WTC11 (cell line): Measurements from ENCODE around the gene PICALM. TPM values are rescaled to one million over a fixed set of nuclear protein-coding genes. Genes with fewer than 3 reads are reported as not detected.

Experiments
- ATAC-seq: fragments of 200-7000 bp; cut with Tn5 transposase; 2 replicates; pipeline ENCODE4 v1.10.0; 2021; ENCODE audit warnings: mild to moderate bottlenecking, moderate library complexity
- CTCF ChIA-PET: fragments of 300-600 bp; sonication (Branson Sonifier 250); formaldehyde crosslinking; loops from one replicate; lab custom pipeline; 2021; ENCODE audit warnings: antibody characterized with exemption; lab: Charles Lee
- POLR2A ChIA-PET: fragments of 350-600 bp; sonication (Branson Sonifier 250); formaldehyde crosslinking; loops from one replicate; lab custom pipeline; 2021; ENCODE audit warnings: antibody characterized with exemption; lab: Charles Lee
- DNase-seq: peaks from one replicate; pipeline ENCODE4 v3.0.0; 2021; ENCODE audit warnings: low spot score
- H3K27ac Mint-ChIP-seq: 2 replicates; pipeline ENCODE4 v1.8.0; 2021; ENCODE audit warnings: mixed read lengths
- H3K27me3 Mint-ChIP-seq: 2 replicates; pipeline ENCODE4 v1.8.0; 2021; ENCODE audit warnings: low read depth, mild to moderate bottlenecking, moderate library complexity, mixed read lengths
- H3K36me3 Mint-ChIP-seq: 2 replicates; pipeline ENCODE4 v1.8.0; 2021; ENCODE audit warnings: mixed read lengths
- H3K4me1 Mint-ChIP-seq: 2 replicates; pipeline ENCODE4 v1.8.0; 2022; ENCODE audit warnings: mixed read lengths
- H3K4me3 Mint-ChIP-seq: 2 replicates; pipeline ENCODE4 v1.8.0; 2021; ENCODE audit warnings: mild to moderate bottlenecking, moderate library complexity, mixed read lengths
- H3K9me3 Mint-ChIP-seq: 2 replicates; pipeline ENCODE4 v1.8.0; 2021; ENCODE audit warnings: mixed read lengths
- ATF1 ChIP-seq: sonication (generic); formaldehyde crosslinking; IDR thresholded peaks from 2 replicates; pipeline ENCODE4 v1.8.1; 2023; ENCODE audit warnings: mild to moderate bottlenecking, moderate library complexity, missing genetic modification reagents
- ATF2 ChIP-seq: sonication (generic); formaldehyde crosslinking; IDR thresholded peaks from 2 replicates; pipeline ENCODE4 v1.8.1; 2022; ENCODE audit warnings: low read depth, missing genetic modification reagents, borderline replicate concordance
- ELF4 ChIP-seq: sonication (generic); formaldehyde crosslinking; IDR thresholded peaks from 2 replicates; pipeline ENCODE4 v1.8.1; 2022; ENCODE audit warnings: low read depth, mild to moderate bottlenecking, moderate library complexity, missing genetic modification reagents
- EMX1 ChIP-seq: fragments of 250-450 bp; sonication (Bioruptor Pico); IDR thresholded peaks from 2 replicates; pipeline ENCODE4 v1.8.0; 2021; ENCODE audit warnings: mild to moderate bottlenecking
- ERG ChIP-seq: fragments of 250-450 bp; sonication (Bioruptor Pico); IDR thresholded peaks from 2 replicates; pipeline ENCODE4 v1.8.0; 2021; ENCODE audit warnings: mild to moderate bottlenecking
- ETV6 ChIP-seq: sonication (generic); formaldehyde crosslinking; IDR thresholded peaks from 2 replicates; pipeline ENCODE4 v1.8.1; 2022; ENCODE audit warnings: mild to moderate bottlenecking, missing genetic modification reagents
- HMGA2 ChIP-seq: fragments of 250-450 bp; sonication (Bioruptor Pico); IDR thresholded peaks from 2 replicates; pipeline ENCODE4 v1.4.0; 2021; ENCODE audit warnings: mild to moderate bottlenecking, moderate library complexity
- HMGXB4 ChIP-seq: sonication (generic); formaldehyde crosslinking; IDR thresholded peaks from 2 replicates; pipeline ENCODE4 v1.8.1; 2023; ENCODE audit warnings: mild to moderate bottlenecking, moderate library complexity, missing genetic modification reagents
- IRF1 ChIP-seq: sonication (generic); formaldehyde crosslinking; IDR thresholded peaks from 2 replicates; pipeline ENCODE4 v1.8.0; 2023; ENCODE audit warnings: missing genetic modification reagents
- MAX ChIP-seq: sonication (generic); formaldehyde crosslinking; IDR thresholded peaks from 2 replicates; pipeline ENCODE4 v1.8.0; 2022; ENCODE audit warnings: mild to moderate bottlenecking, missing genetic modification reagents
- MXD4 ChIP-seq: fragments of 250-450 bp; sonication (Bioruptor Pico); IDR thresholded peaks from 2 replicates; pipeline ENCODE4 v1.8.0; 2021; ENCODE audit warnings: mild to moderate bottlenecking, moderate library complexity, borderline replicate concordance
- NFATC4 ChIP-seq: fragments of 250-450 bp; sonication (Bioruptor Pico); IDR thresholded peaks from 2 replicates; pipeline ENCODE4 v1.9.0; 2021; ENCODE audit warnings: mild to moderate bottlenecking
- SOX15 ChIP-seq: fragments of 250-450 bp; sonication (Bioruptor Pico); IDR thresholded peaks from 2 replicates; pipeline ENCODE4 v1.9.0; 2021; ENCODE audit warnings: mild to moderate bottlenecking
- SP1 ChIP-seq: sonication (generic); formaldehyde crosslinking; conservative IDR thresholded peaks from 2 replicates; pipeline ENCODE4 v1.8.1; 2022; ENCODE audit warnings: missing genetic modification reagents
- TEAD4 ChIP-seq: sonication (generic); formaldehyde crosslinking; IDR thresholded peaks from 2 replicates; pipeline ENCODE4 v1.8.0; 2022; ENCODE audit warnings: mild to moderate bottlenecking, missing genetic modification reagents
- TP53 ChIP-seq: sonication (generic); formaldehyde crosslinking; IDR thresholded peaks from 2 replicates; pipeline ENCODE4 v1.8.1; 2023; ENCODE audit warnings: mild to moderate bottlenecking, missing genetic modification reagents
- ZNF416 ChIP-seq: fragments of 250-450 bp; sonication (Bioruptor Pico); IDR thresholded peaks from 2 replicates; pipeline ENCODE4 v1.9.0; 2021; ENCODE audit warnings: mild to moderate bottlenecking, inconsistent platforms
- ZNF512 ChIP-seq: sonication (generic); formaldehyde crosslinking; IDR thresholded peaks from 2 replicates; pipeline ENCODE4 v1.8.1; 2022; ENCODE audit warnings: missing genetic modification reagents, borderline replicate concordance
- ZNF671 ChIP-seq: fragments of 250-450 bp; sonication (Bioruptor Pico); IDR thresholded peaks from 2 replicates; pipeline ENCODE4 v1.8.0; 2021; ENCODE audit warnings: mild to moderate bottlenecking
- total RNA-seq: library from RNA; stranded (reverse); gene quantifications from 3 replicates; pipeline ENCODE4 v1.2.3, GENCODE V29; 2021
- TF ChIP-seq, protein P1 (sequence below): sonication (generic); formaldehyde crosslinking; IDR thresholded peaks from 2 replicates; pipeline ENCODE4 v1.8.1; 2023; ENCODE audit warnings: mild to moderate bottlenecking, missing genetic modification reagents
- TF ChIP-seq, protein P2 (sequence below): fragments of 200-600 bp; IDR thresholded peaks from 2 replicates; pipeline ENCODE4 v1.8.0; 2022; ENCODE audit warnings: antibody characterized with exemption
- TF ChIP-seq, protein P3 (sequence below): sonication (generic); formaldehyde crosslinking; conservative IDR thresholded peaks from 2 replicates; pipeline ENCODE4 v1.8.1; 2022; ENCODE audit warnings: mild to moderate bottlenecking, missing genetic modification reagents

PICALM gene
- total RNA-seq, 1 experiment from 2014 or later: 69.9 TPM

GRCh38 chr11:86035164-86035563 is 33.7 kb downstream of the PICALM start:
- DNase-seq: no peak

GRCh38 chr11:86034710-86035109 is 34.2 kb downstream of the PICALM start:
- H3K27ac Mint-ChIP-seq: 0 out of 2 replicates have a peak overlapping the region, but pooled peaks have one; percentile 7
- H3K36me3 Mint-ChIP-seq: no peaks in the 10 kb centered on the region; the same call in 1 of the 2 replicates
- H3K9me3 Mint-ChIP-seq: no peaks in the 10 kb centered on the region
- ChIA-PET CTCF (no interaction called here), POLR2A (no interaction called here)
- TF ChIP-seq ELF4 (CRISPR knock-in tag) (no peak), TEAD4 (CRISPR knock-in tag) (no peak), SOX15 (CRISPR knock-in tag) (no peak), ZNF512 (CRISPR knock-in tag) (no peak), MAX (CRISPR knock-in tag) (no peak), MXD4 (no peak), SP1 (CRISPR knock-in tag) (no peak), TP53 (CRISPR knock-in tag) (no peak), ATF2 (CRISPR knock-in tag) (no peak), ZNF416 (CRISPR knock-in tag) (no peak), ATF1 (CRISPR knock-in tag) (no peak), NFATC4 (CRISPR knock-in tag) (no peak), ETV6 (CRISPR knock-in tag) (no peak)
- TF ChIP-seq, protein P1, sequence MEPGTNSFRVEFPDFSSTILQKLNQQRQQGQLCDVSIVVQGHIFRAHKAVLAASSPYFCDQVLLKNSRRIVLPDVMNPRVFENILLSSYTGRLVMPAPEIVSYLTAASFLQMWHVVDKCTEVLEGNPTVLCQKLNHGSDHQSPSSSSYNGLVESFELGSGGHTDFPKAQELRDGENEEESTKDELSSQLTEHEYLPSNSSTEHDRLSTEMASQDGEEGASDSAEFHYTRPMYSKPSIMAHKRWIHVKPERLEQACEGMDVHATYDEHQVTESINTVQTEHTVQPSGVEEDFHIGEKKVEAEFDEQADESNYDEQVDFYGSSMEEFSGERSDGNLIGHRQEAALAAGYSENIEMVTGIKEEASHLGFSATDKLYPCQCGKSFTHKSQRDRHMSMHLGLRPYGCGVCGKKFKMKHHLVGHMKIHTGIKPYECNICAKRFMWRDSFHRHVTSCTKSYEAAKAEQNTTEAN: no peak
- TF ChIP-seq, protein P2, sequence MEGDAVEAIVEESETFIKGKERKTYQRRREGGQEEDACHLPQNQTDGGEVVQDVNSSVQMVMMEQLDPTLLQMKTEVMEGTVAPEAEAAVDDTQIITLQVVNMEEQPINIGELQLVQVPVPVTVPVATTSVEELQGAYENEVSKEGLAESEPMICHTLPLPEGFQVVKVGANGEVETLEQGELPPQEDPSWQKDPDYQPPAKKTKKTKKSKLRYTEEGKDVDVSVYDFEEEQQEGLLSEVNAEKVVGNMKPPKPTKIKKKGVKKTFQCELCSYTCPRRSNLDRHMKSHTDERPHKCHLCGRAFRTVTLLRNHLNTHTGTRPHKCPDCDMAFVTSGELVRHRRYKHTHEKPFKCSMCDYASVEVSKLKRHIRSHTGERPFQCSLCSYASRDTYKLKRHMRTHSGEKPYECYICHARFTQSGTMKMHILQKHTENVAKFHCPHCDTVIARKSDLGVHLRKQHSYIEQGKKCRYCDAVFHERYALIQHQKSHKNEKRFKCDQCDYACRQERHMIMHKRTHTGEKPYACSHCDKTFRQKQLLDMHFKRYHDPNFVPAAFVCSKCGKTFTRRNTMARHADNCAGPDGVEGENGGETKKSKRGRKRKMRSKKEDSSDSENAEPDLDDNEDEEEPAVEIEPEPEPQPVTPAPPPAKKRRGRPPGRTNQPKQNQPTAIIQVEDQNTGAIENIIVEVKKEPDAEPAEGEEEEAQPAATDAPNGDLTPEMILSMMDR: no peak
- H3K4me1 Mint-ChIP-seq: peaks cover 30% of the 10 kb centered on the region
- DNase-seq: no peak
- H3K4me3 Mint-ChIP-seq: no peak overlapping the region
- ATAC-seq: no peak
- no peaks in the 10 kb centered on the region for H3K27me3 Mint-ChIP-seq

More at GRCh38 chr11:86035164-86035563, 33.7 kb downstream of the PICALM start:
- H3K9me3 Mint-ChIP-seq: no peaks in the 10 kb centered on the region
- H3K36me3 Mint-ChIP-seq: no peaks in the 10 kb centered on the region; the same call in 1 of the 2 replicates
- POLR2A ChIA-PET: no interaction called here
- H3K27me3 Mint-ChIP-seq: no peaks in the 10 kb centered on the region
- peaks cover 30% of the 10 kb centered on the region for H3K4me1 Mint-ChIP-seq
- TF ChIP-seq SOX15 (CRISPR knock-in tag) (no peak), HMGA2 (CRISPR knock-in tag) (no peak), IRF1 (CRISPR knock-in tag) (no peak), EMX1 (CRISPR knock-in tag) (no peak), HMGXB4 (no peak), ZNF671 (CRISPR knock-in tag) (no peak), ERG (CRISPR knock-in tag) (no peak)
- TF ChIP-seq, protein P3, sequence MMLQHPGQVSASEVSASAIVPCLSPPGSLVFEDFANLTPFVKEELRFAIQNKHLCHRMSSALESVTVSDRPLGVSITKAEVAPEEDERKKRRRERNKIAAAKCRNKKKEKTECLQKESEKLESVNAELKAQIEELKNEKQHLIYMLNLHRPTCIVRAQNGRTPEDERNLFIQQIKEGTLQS (CRISPR knock-in tag): no peak
- ATAC-seq: peak; percentile 50
- no peak overlapping the region for H3K4me3 Mint-ChIP-seq
- peak overlapping the region; percentile 57 for H3K27ac Mint-ChIP-seq
- CTCF ChIA-PET: no interaction called here
